K562 (cell line): ENCODE results near the gene SSR2. TPM values are rescaled to one million over a fixed set of nuclear protein-coding genes. Genes with fewer than 3 reads are reported as not detected.

Experiments used
- BRD4 ChIP-seq: fragments of 200-600 bp; sonication (generic); IDR thresholded peaks from 2 replicates; pipeline ENCODE4 v1.6.1; 2017; ENCODE audit warnings: inconsistent platforms
- ELF4 ChIP-seq: fragments of 450-650 bp; formaldehyde crosslinking; IDR thresholded peaks from 2 replicates; pipeline ENCODE4 v1.4.0; 2022; ENCODE audit warnings: missing genetic modification characterization
- GABPB1 ChIP-seq: sonication (generic); formaldehyde crosslinking; IDR thresholded peaks from 2 replicates; pipeline ENCODE4 v1.8.0; 2022; ENCODE audit warnings: mild to moderate bottlenecking, missing genetic modification reagents
- KAT8 ChIP-seq: fragments of 450-650 bp; IDR thresholded peaks from 2 replicates; pipeline ENCODE4 v1.6.1; 2016; ENCODE audit warnings: low read depth, mild to moderate bottlenecking
- KDM5B ChIP-seq: fragments of 200-600 bp; sonication (generic); IDR thresholded peaks from 2 replicates; pipeline ENCODE4 v1.6.1; 2012; ENCODE audit warnings: low read depth, mild to moderate bottlenecking, moderate library complexity, low read length, control low read depth, inconsistent platforms; ENCODE audit not compliant: insufficient replicate concordance
- LCOR ChIP-seq: sonication (generic); formaldehyde crosslinking; IDR thresholded peaks from 2 replicates; pipeline ENCODE4 v1.8.0; 2022; ENCODE audit warnings: mild to moderate bottlenecking, missing genetic modification reagents
- NCOR1 ChIP-seq: fragments of 450-650 bp; IDR thresholded peaks from 2 replicates; pipeline ENCODE4 v1.6.1; 2016; ENCODE audit warnings: mild to moderate bottlenecking, moderate library complexity
- POU5F1 ChIP-seq: fragments of 150-350 bp; IDR thresholded peaks from 2 replicates; pipeline ENCODE4 v1.6.1; 2014; ENCODE audit warnings: borderline replicate concordance, low read length, low read depth, mild to moderate bottlenecking; ENCODE audit not compliant: partially characterized antibody
- PTRF ChIP-seq: fragments of 450-650 bp; IDR thresholded peaks from 2 replicates; pipeline ENCODE4 v1.6.1; 2016; ENCODE audit warnings: mild to moderate bottlenecking, missing genetic modification characterization, missing compliant biosample characterization
- PTTG1 ChIP-seq: fragments of 450-650 bp; IDR thresholded peaks from 2 replicates; pipeline ENCODE4 v1.6.1; 2016; ENCODE audit warnings: low read depth, mild to moderate bottlenecking, missing genetic modification characterization, missing compliant biosample characterization
- ZNF232 ChIP-seq: sonication (generic); formaldehyde crosslinking; IDR thresholded peaks from 2 replicates; pipeline ENCODE4 v1.8.0; 2022; ENCODE audit warnings: mild to moderate bottlenecking, missing genetic modification reagents
- polyA plus RNA-seq, 8 experiments: library from polyadenylated mRNA; depleted of rRNA in 4 of 8; stranded (reverse) in 5 of 8; unstranded in 3 of 8; fragments of >200 nt; fragmentation: Nextera tagmentation in 2 of 8; fragmentation: Illumina TruSeq in 1 of 8; extraction: Ambion mirVana in 2 of 8; extraction: Trizol in 1 of 8; gene quantifications; 2 replicates each; pipeline versions ENCODE4 v1.2.1 to v1.2.3, GENCODE V29; 2011 to 2014; ENCODE audit warnings: inconsistent platforms in 1 of 8, missing spikeins in 1 of 8
- total RNA-seq, 7 experiments: library from RNA; depleted of rRNA in 6 of 7; stranded (reverse); fragments of >200 nt in 6 of 7; fragmentation: Illumina TruSeq in 2 of 7; extraction: Trizol in 2 of 7; gene quantifications; 2 replicates each; pipeline versions ENCODE4 v1.2.1 to v1.2.3, GENCODE V29; 2011 to 2021; ENCODE audit warnings: low replicate concordance in 1 of 7
- TF ChIP-seq, protein P1 (sequence below), 2 experiments: fragments of 450-650 bp; formaldehyde crosslinking in 1 of 2; IDR thresholded peaks; 2 replicates each; pipeline versions ENCODE4 v1.4.0 to v1.6.1; 2014 to 2020; ENCODE audit warnings: mild to moderate bottlenecking in 2 of 2, borderline replicate concordance in 1 of 2, low read depth in 1 of 2
- TF ChIP-seq, protein P2 (sequence below): sonication (generic); IDR thresholded peaks from 2 replicates; pipeline ENCODE4 v1.6.1; 2016
- TF ChIP-seq, protein P3 (sequence below): fragments of 450-650 bp; formaldehyde crosslinking; IDR thresholded peaks from 2 replicates; pipeline ENCODE4 v1.4.0; 2020; ENCODE audit warnings: mild to moderate bottlenecking, moderate library complexity
- TF ChIP-seq, protein P4 (sequence below): fragments of 450-650 bp; IDR thresholded peaks from one replicate; pipeline ENCODE4 v1.6.1; 2018; ENCODE audit warnings: mild to moderate bottlenecking, moderate library complexity; ENCODE audit not compliant: partially characterized antibody

The SSR2 gene
- total and polyA plus RNA-seq, 9 of the 15 experiments (the other 6 are each of a cell fraction or from before 2014, with no cell fraction given), result 161 to 411 (median 240) TPM

DNA sequence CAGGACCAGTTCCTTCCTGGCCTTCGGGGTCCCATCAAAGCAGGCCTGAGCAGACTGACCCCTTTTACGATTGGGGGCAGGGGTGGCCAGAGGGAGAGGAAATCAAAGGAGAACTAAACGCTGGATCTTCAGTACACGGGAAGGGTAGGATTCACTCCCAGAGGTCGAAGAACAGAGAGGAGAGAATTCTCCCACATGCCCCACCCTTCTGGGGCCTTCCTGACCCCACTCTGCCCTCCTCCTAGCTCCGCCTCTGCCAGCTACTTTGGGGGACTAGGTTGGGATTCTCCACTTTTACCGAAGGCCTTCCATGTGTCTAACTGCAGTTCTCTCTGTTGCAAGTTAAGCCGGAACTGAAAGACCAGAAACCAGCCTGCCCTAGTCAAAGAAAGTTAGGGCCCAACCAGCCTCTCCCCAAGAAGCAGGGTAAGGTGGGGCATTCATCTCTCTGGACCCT lies 41.8 kb downstream of the SSR2 start (continued):
- TF ChIP-seq, protein P1, sequence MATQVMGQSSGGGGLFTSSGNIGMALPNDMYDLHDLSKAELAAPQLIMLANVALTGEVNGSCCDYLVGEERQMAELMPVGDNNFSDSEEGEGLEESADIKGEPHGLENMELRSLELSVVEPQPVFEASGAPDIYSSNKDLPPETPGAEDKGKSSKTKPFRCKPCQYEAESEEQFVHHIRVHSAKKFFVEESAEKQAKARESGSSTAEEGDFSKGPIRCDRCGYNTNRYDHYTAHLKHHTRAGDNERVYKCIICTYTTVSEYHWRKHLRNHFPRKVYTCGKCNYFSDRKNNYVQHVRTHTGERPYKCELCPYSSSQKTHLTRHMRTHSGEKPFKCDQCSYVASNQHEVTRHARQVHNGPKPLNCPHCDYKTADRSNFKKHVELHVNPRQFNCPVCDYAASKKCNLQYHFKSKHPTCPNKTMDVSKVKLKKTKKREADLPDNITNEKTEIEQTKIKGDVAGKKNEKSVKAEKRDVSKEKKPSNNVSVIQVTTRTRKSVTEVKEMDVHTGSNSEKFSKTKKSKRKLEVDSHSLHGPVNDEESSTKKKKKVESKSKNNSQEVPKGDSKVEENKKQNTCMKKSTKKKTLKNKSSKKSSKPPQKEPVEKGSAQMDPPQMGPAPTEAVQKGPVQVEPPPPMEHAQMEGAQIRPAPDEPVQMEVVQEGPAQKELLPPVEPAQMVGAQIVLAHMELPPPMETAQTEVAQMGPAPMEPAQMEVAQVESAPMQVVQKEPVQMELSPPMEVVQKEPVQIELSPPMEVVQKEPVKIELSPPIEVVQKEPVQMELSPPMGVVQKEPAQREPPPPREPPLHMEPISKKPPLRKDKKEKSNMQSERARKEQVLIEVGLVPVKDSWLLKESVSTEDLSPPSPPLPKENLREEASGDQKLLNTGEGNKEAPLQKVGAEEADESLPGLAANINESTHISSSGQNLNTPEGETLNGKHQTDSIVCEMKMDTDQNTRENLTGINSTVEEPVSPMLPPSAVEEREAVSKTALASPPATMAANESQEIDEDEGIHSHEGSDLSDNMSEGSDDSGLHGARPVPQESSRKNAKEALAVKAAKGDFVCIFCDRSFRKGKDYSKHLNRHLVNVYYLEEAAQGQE (IDR thresholded peaks at IDR 0.05; ENCODE audit: borderline replicate concordance), result no peak
- TF ChIP-seq, protein P1 (CRISPR knock-in tag; IDR thresholded peaks at IDR 0.05; ENCODE audit: low read depth), result no peak
- TF ChIP-seq, protein P2, sequence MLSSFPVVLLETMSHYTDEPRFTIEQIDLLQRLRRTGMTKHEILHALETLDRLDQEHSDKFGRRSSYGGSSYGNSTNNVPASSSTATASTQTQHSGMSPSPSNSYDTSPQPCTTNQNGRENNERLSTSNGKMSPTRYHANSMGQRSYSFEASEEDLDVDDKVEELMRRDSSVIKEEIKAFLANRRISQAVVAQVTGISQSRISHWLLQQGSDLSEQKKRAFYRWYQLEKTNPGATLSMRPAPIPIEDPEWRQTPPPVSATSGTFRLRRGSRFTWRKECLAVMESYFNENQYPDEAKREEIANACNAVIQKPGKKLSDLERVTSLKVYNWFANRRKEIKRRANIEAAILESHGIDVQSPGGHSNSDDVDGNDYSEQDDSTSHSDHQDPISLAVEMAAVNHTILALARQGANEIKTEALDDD, result peak; percentile 47
- TF ChIP-seq BRD4, result 0 out of 2 replicates have a peak, but pooled peaks have one; percentile 37
- peak; percentile 66 for TF ChIP-seq KDM5B
- TF ChIP-seq, protein P3, sequence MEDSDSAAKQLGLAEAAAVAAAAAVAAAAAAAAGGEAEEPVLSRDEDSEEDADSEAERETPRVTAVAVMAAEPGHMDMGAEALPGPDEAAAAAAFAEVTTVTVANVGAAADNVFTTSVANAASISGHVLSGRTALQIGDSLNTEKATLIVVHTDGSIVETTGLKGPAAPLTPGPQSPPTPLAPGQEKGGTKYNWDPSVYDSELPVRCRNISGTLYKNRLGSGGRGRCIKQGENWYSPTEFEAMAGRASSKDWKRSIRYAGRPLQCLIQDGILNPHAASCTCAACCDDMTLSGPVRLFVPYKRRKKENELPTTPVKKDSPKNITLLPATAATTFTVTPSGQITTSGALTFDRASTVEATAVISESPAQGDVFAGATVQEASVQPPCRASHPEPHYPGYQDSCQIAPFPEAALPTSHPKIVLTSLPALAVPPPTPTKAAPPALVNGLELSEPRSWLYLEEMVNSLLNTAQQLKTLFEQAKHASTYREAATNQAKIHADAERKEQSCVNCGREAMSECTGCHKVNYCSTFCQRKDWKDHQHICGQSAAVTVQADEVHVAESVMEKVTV (CRISPR knock-in tag), result 0 out of 2 replicates have a peak, but pooled peaks have one; percentile 21
- no peak for TF ChIP-seq NCOR1
- TF ChIP-seq ELF4 (CRISPR knock-in tag), result 0 out of 2 replicates have a peak, but pooled peaks have one; percentile 2
- TF ChIP-seq PTRF, result no peak
- TF ChIP-seq ZNF232 (CRISPR knock-in tag), result no peak
- TF ChIP-seq LCOR, result 0 out of 2 replicates have a peak, but pooled peaks have one; percentile 6
- TF ChIP-seq KAT8, result no peak
- TF ChIP-seq, protein P4, sequence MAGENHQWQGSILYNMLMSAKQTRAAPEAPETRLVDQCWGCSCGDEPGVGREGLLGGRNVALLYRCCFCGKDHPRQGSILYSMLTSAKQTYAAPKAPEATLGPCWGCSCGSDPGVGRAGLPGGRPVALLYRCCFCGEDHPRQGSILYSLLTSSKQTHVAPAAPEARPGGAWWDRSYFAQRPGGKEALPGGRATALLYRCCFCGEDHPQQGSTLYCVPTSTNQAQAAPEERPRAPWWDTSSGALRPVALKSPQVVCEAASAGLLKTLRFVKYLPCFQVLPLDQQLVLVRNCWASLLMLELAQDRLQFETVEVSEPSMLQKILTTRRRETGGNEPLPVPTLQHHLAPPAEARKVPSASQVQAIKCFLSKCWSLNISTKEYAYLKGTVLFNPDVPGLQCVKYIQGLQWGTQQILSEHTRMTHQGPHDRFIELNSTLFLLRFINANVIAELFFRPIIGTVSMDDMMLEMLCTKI, result no peak
- no peak for TF ChIP-seq PTTG1 (tag)
- no peak for TF ChIP-seq POU5F1
- TF ChIP-seq GABPB1 (CRISPR knock-in tag), result no peak
